ENCODE measurements around the gene BLOC1S1. TPM values are rescaled to one million over a fixed set of nuclear protein-coding genes. Genes with fewer than 3 reads are reported as not detected.
A peak's percentile ranks its signal among the peaks of the same experiment; 100 is the strongest.

Gene BLOC1S1
- total RNA-seq, 1 experiment from 2014 or later, result 69.8 TPM

DNA sequence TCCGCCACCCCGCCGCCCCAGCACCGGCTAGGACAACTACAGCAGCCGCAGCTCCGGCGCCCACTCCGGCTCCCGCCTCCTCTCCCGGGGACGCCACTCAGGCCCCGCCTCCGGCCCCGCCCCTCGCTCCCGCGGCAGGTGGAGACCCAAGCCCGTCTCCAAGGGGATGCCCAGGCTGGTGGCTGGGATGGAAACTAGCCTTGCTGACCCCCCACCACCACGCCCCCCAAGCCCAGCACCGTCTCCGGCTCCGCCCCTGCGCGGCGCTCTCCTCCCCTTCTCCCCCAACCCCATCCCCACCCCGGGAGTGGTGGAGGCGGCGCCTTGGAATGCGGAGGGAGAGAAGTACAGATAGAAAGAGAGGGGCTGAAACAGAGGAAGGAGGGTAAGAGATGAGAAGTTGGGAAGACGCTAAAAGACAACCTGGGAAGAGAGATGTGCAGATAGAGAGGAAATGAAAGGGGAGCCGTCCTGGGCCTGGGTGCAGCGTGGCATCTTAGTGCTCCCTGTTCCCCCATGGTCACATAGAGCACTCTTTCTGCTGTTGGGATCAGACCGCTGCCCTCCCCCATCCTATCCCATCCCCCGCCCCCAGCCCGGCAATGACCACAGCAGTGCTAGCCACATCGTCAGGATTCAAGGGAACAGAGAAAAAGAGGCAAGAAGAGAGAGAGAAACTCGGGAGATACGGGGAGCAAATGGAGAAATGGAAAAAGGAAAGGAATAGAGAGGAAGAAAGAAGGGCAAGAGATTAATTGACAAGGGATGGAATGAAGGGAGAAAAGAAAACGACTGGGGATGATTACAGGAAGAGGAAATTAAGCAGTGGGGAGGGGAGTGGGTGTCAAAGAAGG, 7.8 kb upstream of the BLOC1S1 start, which contains the start of gene ITGA7:
TSS of gene ITGA7 (minus strand) at position 64 of the 854 bp plus-strand sequence. CDS start 222 bp downstream, outside the sequence.
- peak; percentile 23 for DNase-seq (ENCODE audit: extremely low read depth, low read depth)

DNA sequence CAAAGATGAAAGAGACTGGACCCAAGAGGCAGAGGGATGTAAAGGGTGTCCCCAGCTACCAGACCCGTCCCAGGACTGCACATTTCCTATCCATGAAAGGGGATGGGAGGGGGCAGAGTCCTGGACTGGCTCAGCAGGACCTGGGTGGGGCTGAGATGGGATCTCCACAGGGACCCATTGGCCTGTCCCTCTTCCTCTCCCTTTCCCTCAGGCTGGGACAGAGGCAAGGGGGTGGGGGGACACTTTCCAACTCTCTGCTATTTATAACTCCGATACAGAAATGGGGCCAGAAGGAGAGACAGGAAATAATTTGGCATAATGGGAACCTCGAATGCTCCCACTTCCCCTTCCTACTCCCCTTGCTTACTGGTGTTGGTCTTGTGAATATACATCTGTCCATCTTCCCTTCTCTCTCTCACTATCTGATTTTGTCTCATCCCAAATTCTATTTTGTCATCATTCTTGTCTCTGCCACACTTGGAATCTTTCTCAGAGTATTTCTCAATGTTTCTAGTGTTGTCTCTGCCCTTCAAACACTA, 7.1 kb upstream of the BLOC1S1 start:
- no peak for DNase-seq (ENCODE audit: extremely low read depth, low read depth)

GRCh38 chr12:55711786-55712553, 3.9 kb upstream of the BLOC1S1 start:
- no peak for DNase-seq (ENCODE audit: extremely low read depth, low read depth)

DNA sequence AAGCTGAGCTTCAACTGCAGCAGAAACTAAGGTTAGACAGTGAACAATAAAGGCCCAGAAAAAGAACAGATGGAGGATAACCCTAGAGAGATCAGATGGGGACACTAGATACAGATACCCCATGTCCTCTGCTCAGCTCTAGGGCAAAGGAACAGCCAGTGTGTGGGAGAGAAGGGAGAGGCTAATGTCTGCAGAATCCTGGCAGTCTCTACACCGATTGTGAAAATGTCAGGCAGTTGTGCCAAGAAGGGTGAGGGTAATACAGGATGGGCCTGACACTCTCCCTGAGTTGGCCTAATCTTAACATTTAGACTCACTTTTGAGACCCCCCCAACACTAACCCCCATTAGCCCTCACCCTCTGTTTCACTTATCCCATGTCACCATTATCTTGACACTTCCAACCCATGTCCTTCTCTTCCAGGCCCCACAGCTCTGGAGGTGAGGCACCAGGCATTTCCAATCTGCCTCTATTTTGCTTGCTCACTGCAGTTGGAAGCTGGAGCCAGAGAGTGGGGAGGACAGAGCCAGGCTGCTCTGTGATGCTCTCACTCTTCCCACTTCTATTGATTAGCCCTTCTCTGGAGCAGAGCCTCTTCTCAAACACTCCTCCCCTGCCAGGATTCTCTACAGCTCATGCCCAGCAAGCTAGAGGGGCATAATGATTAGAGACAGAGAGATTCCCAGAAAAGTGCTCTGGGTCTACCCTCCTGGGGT, 3.0 kb upstream of the BLOC1S1 start:
- no peak for DNase-seq (ENCODE audit: extremely low read depth, low read depth)

DNA sequence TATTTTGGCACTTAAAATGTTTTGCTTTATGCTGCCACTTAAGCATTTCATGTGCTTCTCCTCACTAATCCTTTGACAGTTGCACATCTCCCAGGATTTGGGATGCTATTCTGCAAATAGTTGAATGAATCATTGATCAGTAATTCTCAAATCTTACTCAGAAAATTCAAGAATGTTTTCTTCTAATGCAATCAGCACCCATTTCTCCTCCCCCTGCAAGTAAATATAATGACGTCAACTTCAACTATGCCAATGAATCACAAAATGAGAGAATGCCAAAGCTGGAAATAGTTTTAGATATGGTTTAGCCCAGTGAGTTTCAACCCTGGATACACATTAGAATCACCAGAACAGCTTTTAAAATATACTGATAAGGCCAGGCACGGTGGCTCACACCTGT, 2.1 kb upstream of the BLOC1S1 start:
- DNase-seq (ENCODE audit: extremely low read depth, low read depth), result no peak

DNA sequence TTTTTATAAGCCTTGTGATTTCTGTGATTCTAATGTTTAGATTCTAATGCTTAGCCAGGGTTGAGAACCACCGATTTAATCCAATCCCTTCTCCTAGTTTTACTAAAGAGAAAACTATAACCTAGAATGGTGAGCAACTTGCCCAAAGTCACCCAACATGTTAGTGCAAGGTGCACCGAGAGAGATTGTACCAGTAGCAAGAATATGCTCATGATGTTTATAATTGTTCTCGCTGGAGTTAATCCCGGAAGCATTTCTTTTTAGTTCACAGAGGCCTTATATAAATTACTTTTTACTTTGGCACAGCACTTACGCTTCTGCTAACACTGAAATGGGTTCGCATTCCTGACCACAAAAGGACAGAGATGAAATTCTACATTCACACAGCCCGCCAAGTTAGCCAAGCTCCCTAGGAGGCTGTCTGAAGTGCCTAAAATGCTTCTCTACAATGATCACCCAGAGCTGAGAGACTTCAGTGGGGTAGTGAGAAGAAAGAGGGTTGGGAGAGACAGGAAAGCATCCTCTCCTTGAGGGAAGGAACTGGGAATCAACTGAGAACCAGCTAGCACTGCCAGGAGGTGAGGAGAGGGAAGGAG, 579 bp upstream of the BLOC1S1 start:
- no peak for DNase-seq (ENCODE audit: extremely low read depth, low read depth)

DNA sequence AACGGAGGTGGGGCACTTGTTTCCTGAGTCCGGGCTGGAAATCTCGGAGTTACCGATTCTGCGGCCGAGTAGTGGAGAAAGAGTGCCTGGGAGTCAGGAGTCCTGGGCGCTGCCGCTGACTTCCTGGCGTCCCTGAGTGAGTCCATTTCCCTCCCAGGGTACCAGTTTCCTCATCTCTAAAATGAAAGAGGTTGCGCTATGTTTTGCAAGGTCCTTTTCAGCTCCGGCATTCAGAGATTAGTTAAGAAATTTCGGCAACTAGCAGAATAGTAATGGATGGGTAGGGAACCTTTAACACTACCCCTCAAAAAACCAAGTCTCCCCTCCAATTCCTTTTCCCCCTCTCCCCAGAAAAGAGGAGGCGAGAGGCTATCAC, 724 bp downstream of the BLOC1S1 start:
- no peak for DNase-seq (ENCODE audit: extremely low read depth, low read depth)

GRCh38 chr12:55717011-55718007, 1.5 kb downstream of the BLOC1S1 start:
- DNase-seq (ENCODE audit: extremely low read depth, low read depth), result no peak

DNA sequence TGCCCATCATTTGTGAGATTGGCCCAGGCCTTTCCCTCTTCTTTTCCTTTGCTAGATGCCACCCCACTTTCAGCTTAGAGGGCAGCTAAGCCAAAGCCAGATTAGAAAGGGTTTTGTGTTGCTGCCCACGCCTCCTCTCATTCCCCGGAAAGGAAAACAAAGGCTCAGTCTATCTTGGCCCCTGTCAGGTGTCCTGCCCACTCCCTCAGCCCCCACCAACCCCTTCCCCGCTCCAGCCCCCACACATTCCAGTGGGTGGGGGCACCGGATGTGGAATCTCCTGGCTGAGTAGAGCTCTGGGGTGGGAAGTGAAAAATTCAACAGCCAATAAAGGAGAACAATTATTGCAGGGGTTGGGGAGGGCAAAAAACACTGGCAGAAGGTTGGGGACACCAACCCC, 2.2 kb downstream of the BLOC1S1 start:
- DNase-seq (ENCODE audit: extremely low read depth, low read depth), result no peak

DNA sequence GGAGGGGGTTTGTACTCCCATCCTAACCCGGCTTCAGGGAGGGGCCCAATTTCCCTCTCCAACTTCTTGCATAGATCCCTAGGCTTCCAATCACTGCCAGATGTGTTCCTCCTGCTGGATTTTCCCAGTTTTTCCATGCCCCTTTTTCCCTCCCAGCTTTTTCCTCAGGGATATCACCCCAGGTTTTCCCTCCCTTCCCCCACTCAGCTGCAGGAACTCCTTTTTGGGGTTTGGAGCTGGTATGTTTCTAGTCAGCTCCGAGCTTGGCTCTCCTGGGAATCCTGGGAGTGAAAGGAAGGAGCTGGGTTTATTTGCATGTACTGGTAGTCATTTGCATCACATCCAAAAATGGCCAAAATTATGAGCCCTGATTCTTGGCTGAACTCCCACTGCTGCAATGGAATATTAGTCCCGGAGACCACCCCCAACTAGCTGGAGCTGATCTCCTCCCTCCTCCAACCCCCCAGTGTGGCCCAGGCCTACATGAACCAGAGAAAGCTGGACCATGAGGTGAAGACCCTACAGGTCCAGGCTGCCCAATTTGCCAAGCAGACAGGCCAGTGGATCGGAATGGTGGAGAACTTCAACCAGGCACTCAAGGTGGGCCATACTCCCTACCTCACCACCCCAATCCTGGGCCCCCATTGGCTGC, 2.9 kb downstream of the BLOC1S1 start:
- no peak for DNase-seq (ENCODE audit: extremely low read depth, low read depth)

GRCh38 chr12:55719371-55719770, 3.5 kb downstream of the BLOC1S1 start:
- no peak for DNase-seq (ENCODE audit: extremely low read depth, low read depth)

- no peak for DNase-seq (ENCODE audit: extremely low read depth, low read depth)
Measured at GRCh38 chr12:55720071-55720564, 4.3 kb downstream of the BLOC1S1 start, which contains the start of gene RDH5. Gene RDH5, plus strand, starts transcription at chr12:55720393. Its CDS starts 792 bp downstream, at chr12:55721185.

DNA sequence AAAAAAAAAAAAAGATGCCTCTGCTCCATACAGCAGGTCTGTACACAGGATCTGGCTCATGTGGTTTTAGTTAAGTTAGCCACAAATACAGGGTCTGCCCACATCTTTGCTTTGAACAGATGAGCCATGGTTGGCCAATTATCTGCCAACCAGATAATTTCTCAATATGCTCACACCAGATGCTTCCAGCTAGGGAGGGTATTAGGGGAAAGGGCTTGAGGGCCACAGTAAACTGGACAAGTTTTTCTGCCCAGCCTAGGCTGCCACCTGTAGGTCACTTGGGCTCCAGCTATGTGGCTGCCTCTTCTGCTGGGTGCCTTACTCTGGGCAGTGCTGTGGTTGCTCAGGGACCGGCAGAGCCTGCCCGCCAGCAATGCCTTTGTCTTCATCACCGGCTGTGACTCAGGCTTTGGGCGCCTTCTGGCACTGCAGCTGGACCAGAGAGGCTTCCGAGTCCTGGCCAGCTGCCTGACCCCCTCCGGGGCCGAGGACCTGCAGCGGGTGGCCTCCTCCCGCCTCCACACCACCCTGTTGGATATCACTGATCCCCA, 5.1 kb downstream of the BLOC1S1 start:
- DNase-seq (ENCODE audit: extremely low read depth, low read depth), result peak; percentile 47

GRCh38 chr12:55721601-55722213, 5.9 kb downstream of the BLOC1S1 start:
- DNase-seq (ENCODE audit: extremely low read depth, low read depth), result no peak

DNA sequence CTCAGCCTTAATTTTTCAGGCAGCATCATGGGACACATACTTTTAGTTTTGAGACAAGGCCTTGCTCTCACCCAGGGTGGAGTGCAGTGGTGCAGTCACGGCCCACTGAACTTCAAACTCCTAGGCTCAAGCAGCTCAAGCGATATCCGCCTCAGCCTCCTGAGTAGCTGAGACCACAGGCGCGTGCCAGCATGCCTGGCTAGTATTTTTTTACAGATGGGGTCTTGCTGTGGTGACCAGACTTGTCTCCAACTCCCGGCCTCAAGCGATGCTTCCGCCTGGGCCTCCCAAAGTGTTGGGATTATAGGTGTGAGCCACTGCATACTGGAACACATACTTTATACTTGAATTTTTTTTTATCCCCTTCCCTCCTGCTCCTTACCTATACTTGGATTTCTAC, 7.1 kb downstream of the BLOC1S1 start:
- no peak for DNase-seq (ENCODE audit: extremely low read depth, low read depth)

DNA sequence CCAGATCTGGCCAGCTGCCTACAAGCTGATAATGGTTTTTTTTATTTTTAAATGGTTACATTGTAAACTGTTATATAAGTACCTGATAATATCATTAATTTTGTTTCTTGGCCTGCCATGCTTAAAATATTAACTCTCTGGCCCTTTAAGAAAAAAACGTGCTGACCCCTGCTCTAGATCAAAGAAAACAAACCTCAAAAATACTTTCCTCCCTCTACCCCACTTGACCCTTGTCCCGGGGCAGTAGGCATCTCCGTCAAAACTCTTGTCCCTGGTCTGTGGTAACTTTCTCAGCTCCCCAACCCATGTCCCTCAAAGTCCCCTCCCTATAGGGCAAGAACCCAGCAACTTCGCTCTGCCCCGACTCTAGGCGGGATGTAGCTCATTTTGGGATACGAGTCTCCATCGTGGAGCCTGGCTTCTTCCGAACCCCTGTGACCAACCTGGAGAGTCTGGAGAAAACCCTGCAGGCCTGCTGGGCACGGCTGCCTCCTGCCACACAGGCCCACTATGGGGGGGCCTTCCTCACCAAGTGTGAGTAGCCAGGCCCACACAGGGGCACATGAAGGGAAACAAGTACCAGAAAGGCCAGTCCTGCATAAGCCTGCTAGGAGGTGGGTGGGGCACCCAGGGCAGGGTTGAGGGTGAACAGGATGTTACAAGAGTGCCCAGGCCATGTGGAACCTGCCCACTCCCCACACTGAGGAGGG, 7.8 kb downstream of the BLOC1S1 start:
- no peak for DNase-seq (ENCODE audit: extremely low read depth, low read depth)
